DMS79 treated with DMSO at 0.1 percent for 48 hours (cell line): ENCODE measurements around the gene ITLN2.
"Not testable (repeated sequence)": the region's sequence is repeated elsewhere in the genome, so short reads cannot be mapped to it uniquely, and the experiment has no call there.

ENCODE experiments used
- DNase-seq: peaks from one replicate; lab custom pipeline; 2025; lab: John Stamatoyannopoulos, UW

Gene ITLN2

DNA sequence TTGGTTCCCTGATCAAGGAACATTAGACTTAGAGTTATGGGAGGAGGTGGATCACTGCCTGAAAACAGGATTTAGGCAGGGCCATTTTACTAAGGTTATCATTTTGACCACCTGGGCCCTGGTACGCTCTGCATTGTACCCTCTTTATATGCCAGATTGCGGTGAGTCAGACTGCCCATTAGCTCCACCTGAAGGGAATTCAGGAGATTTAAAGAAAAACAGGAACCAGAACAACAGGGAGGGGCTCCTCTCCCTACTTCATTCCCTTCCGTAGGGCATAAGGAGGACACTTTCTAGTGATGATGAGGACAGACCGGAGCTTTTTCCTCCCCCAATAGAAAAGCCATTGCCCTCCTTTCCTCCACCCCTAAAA is 49.0 kb downstream of the ITLN2 start:
- DNase-seq: no peak

DNA sequence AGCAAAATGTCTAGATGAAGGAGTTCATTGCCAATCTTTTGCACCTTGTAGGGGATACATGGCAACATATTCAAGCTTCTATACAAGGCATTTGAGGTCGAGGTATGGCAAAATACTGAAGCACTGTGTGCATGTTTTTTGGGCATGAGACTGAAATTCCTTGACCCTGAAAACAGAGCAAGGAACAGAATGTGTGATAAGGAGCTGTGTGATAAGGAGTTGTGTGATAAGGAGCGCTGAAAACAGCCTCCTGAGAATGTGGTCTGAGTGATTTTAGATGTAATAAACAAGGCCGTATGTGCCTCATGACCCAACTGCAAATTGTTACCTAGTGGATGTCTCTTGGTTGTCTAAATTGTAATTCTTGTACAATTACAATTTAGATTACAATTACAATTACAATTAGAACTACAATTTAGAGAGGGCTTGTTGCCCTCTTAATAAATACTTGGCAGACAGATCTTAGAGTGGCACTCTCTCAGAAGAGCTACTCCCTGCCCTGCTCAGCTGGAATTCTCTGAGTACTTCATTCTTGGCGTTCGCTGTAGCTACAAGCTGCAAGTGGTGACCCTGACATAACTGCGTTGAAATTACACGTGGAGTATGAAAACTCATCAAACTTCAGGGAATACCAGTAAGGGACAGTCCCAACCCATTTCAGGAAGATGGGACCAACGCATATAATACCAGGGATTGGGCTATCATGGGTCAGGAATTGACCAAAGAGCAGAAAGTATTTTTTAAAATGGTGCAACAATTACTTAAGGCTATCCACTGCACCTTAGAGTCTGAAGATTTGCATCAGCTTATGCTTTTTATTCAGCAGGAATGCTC is 49.6 kb downstream of the ITLN2 start:
- DNase-seq: peak; percentile 9

DNA sequence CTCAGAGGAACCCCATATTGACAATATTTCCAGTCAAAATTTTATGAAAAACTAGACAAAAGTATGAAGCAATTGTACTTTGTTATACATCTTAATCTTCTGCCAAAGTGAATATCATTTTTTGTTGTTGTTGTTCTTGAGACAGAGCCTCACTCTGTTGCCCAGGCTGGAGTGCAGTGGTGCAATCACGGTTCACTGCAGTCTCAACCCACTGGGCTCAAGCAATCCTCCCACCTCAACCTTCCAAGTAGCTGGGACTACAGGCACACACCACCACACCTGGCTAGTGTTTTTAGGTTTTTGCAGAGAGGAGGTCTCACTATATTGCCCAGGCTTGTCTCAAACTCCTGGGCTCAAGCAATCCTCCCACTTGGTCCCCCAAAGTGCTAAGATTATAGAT is 52.4 kb downstream of the ITLN2 start:
- not testable (repeated sequence) for DNase-seq

DNA sequence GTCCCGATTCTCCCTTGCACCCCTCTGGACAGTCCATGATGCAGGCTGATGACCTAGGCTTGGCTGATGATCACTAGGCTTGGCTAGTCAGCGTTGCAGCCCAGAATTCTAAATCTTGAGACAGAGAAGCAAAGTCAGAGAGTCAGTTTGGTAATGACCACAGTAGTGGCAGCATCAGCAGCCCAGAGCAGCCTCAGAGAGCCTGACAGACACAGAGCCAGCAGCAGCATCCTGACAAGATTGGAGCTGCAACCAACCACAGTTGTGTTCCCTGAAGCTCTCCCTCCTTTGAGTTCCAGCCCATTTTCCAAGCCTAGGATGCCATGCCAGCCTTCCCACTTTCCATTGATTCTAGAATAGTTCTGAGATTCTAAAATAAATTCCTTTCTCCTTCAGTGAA is 52.8 kb downstream of the ITLN2 start:
- no peak for DNase-seq

DNA sequence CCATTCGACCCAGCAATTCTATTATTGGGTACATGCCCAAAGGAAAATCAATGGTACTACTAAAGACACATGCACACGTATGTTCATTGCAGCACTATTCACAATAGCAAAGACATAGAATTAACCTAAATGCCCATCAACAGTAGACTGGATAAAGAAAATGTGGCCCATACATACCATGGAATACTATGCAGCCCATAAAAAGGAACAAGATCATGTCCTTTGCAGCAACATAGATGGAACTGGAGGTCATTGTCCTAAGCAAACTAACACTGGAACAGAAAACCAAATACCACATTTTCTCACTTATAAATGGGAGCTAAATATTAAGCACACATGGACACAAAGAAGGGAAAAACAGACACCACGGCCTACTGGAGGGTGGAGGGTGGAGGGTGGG is 53.9 kb downstream of the ITLN2 start:
- not testable (repeated sequence) for DNase-seq
